Keratinocyte (primary cell): ENCODE data around the gene SPATA33. TPM values are rescaled to one million over a fixed set of nuclear protein-coding genes. Genes with fewer than 3 reads are reported as not detected.

Source experiments
- DNase-seq: peaks from one replicate; pipeline ENCODE4 v3.0.0-alpha.2; 2011; ENCODE audit warnings: low read depth, missing footprints, low spot score
- FAIRE-seq: peaks from 2 replicates; lab custom pipeline; 2011; peaks lifted over from hg19 to GRCh38; lab: Jason Lieb, UNC
- H2AFZ ChIP-seq: 2 replicates; pipeline ENCODE4 v1.6.0; 2012; ENCODE audit warnings: low read length, control low read depth, inconsistent platforms; ENCODE audit not compliant: control insufficient read depth
- H3K27ac ChIP-seq: 2 replicates; pipeline ENCODE4 v1.5.1; 2011; ENCODE audit warnings: low read length; ENCODE audit not compliant: control insufficient read depth, insufficient read depth
- H3K27me3 ChIP-seq: 3 replicates; pipeline ENCODE4 v1.6.0; 2011; ENCODE audit warnings: low read length; ENCODE audit not compliant: control insufficient read depth, insufficient read depth; ENCODE audit errors: extremely low read depth
- H3K36me3 ChIP-seq, 2 experiments: 2 replicates in 1 of 2; 3 replicates in 1 of 2; pipeline ENCODE4 v1.5.1; 2011; ENCODE audit warnings: low read length in 2 of 2, mild to moderate bottlenecking in 1 of 2; ENCODE audit not compliant: control insufficient read depth in 2 of 2, insufficient read depth in 2 of 2; ENCODE audit errors: extremely low read depth in 1 of 2
- H3K4me1 ChIP-seq: 3 replicates; pipeline ENCODE4 v1.5.1; 2011; ENCODE audit warnings: low read length; ENCODE audit not compliant: control insufficient read depth, insufficient read depth; ENCODE audit errors: extremely low read depth
- H3K4me2 ChIP-seq: 3 replicates; pipeline ENCODE4 v1.6.0; 2011; ENCODE audit warnings: low read depth, low read length; ENCODE audit not compliant: control insufficient read depth, insufficient read depth; ENCODE audit errors: extremely low read depth
- H3K4me3 ChIP-seq, 3 experiments: fragments of 200-600 bp in 1 of 3; sonication (generic) in 1 of 3; 2 replicates in 2 of 3; 3 replicates in 1 of 3; pipeline ENCODE4 v1.5.1; 2011 to 2016; ENCODE audit warnings: low read length in 3 of 3, mild to moderate bottlenecking in 3 of 3, control low read depth in 2 of 3, inconsistent platforms in 1 of 3, low read depth in 1 of 3, mixed read lengths in 1 of 3, mixed run types in 1 of 3, moderate library complexity in 1 of 3; ENCODE audit not compliant: control insufficient read depth in 2 of 3, insufficient read depth in 2 of 3; ENCODE audit errors: extremely low read depth in 1 of 3
- H3K79me2 ChIP-seq: 2 replicates; pipeline ENCODE4 v1.6.0; 2012; ENCODE audit warnings: low read length; ENCODE audit not compliant: control insufficient read depth, insufficient read depth
- H3K9ac ChIP-seq: 3 replicates; pipeline ENCODE4 v1.6.0; 2011; ENCODE audit warnings: low read length; ENCODE audit not compliant: control insufficient read depth, insufficient read depth; ENCODE audit errors: extremely low read depth
- H3K9me1 ChIP-seq: 3 replicates; pipeline ENCODE4 v1.6.0; 2011; ENCODE audit warnings: low read length; ENCODE audit not compliant: control insufficient read depth, insufficient read depth; ENCODE audit errors: extremely low read depth
- H3K9me3 ChIP-seq: 2 replicates; pipeline ENCODE4 v1.5.1; 2012; ENCODE audit warnings: low read depth, low read length; ENCODE audit not compliant: control insufficient read depth
- H4K20me1 ChIP-seq: 3 replicates; pipeline ENCODE4 v1.6.0; 2011; ENCODE audit warnings: low read length; ENCODE audit not compliant: control insufficient read depth, insufficient read depth; ENCODE audit errors: extremely low read depth
- EZH2 ChIP-seq: IDR thresholded peaks from one replicate; pipeline ENCODE4 v1.6.1; 2012; ENCODE audit warnings: inconsistent platforms, mild to moderate bottlenecking, low read length, moderate library complexity
- dilution Hi-C: fragments of 300-500 bp; cut with MboI; formaldehyde crosslinking; loops from one replicate; pipeline ENCODE4 v1.7.0; 2020; ENCODE audit warnings: low sequenced_read_pairs; ENCODE audit not compliant: extremely low pct_ligation_motif_present
- polyA plus RNA-seq, 5 experiments: library from polyadenylated mRNA; depleted of rRNA in 3 of 5; stranded (reverse) in 3 of 5; stranded (forward) in 1 of 5; unstranded in 1 of 5; fragments of >200 nt; gene quantifications; 1 replicate in 1 of 5; 2 replicates in 3 of 5; 3 replicates in 1 of 5; pipeline versions ENCODE4 v1.2.1 to v1.2.3, GENCODE V29; 2011 to 2012; ENCODE audit warnings: missing spikeins in 2 of 5, low read depth in 1 of 5, low replicate concordance in 1 of 5
- TF ChIP-seq, protein P1 (sequence below), 3 experiments: IDR thresholded peaks in 1 of 3; conservative IDR thresholded peaks in 1 of 3; optimal IDR thresholded peaks in 1 of 3; 2 replicates in 2 of 3; 3 replicates in 1 of 3; pipeline versions ENCODE3 to v1.5.1; 2011; ENCODE audit warnings: low read length in 3 of 3, mild to moderate bottlenecking in 3 of 3, moderate library complexity in 2 of 3, control low read depth in 1 of 3, inconsistent platforms in 1 of 3; ENCODE audit not compliant: insufficient read depth in 2 of 3; ENCODE audit errors: extremely low read depth in 1 of 3

Gene SPATA33
- polyA plus RNA-seq, 1 donor (not counting 4 experiments of a cell fraction or from before 2014, with no cell fraction given) = 5.3 TPM

DNA sequence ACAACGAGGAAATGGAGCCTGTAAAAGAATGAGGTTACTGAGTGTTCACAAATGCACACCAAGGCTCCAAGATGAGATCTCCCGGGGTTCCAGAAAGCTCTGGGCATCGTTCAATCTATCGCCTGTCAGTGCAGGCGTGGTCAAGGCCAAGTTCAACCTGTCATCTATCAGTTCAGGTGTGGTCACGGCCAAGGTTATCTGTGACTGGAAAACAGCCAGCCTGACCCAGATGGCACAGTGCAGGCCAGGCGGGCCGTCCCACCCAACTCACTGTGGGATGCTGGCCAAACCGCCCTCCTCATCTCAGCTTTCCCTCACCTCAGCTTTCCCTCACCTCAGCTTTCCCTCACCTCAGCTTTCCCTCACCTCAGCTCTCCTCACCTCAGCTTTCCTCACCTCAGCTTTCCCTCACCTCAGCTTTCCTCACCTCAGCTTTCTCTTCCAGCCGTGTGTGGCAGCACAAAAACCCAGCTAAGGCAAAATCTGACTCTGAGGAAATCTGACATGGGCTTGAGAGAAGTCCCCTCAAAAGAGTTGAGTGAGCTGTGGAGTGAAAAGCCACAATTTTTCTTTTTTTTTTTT, 2.5 kb upstream of the SPATA33 start:
- no peak for TF ChIP-seq EZH2
- TF ChIP-seq, protein P1, sequence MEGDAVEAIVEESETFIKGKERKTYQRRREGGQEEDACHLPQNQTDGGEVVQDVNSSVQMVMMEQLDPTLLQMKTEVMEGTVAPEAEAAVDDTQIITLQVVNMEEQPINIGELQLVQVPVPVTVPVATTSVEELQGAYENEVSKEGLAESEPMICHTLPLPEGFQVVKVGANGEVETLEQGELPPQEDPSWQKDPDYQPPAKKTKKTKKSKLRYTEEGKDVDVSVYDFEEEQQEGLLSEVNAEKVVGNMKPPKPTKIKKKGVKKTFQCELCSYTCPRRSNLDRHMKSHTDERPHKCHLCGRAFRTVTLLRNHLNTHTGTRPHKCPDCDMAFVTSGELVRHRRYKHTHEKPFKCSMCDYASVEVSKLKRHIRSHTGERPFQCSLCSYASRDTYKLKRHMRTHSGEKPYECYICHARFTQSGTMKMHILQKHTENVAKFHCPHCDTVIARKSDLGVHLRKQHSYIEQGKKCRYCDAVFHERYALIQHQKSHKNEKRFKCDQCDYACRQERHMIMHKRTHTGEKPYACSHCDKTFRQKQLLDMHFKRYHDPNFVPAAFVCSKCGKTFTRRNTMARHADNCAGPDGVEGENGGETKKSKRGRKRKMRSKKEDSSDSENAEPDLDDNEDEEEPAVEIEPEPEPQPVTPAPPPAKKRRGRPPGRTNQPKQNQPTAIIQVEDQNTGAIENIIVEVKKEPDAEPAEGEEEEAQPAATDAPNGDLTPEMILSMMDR (optimal IDR thresholded peaks at IDR 0.05 in 1 of 3, IDR thresholded peaks at IDR 0.05 in 1 of 3, conservative IDR thresholded peaks at IDR 0.05 in 1 of 3; ENCODE audit: extremely low read depth in 1 of 3, insufficient read depth in 2 of 3, low read length in 3 of 3) = no peak
- Histone ChIP-seq H3K27me3 (no peaks in the 10 kb centered on the region), H3K27ac (no peak overlapping the region), H3K79me2 (peaks cover 70% of the 10 kb centered on the region), H3K4me2 (no peak overlapping the region), H3K4me1 (peaks cover 13% of the 10 kb centered on the region), H3K9me3 (no peaks in the 10 kb centered on the region), H3K36me3 (peaks cover 12 to 20% of the 10 kb centered on the region in 2 experiments), H2AFZ (no peak overlapping the region), H3K4me3 (no peak overlapping the region), H4K20me1 (peaks cover 3% of the 10 kb centered on the region), H3K9ac (no peak overlapping the region), H3K9me1 (no peaks in the 10 kb centered on the region)
- dilution Hi-C loops = no loop called here
- no peak for FAIRE-seq
- DNase-seq = no peak

GRCh38 chr16:89656435-89657121, 1.1 kb upstream of the SPATA33 start:
- DNase-seq (no peak), FAIRE-seq (no peak)
- peak overlapping the region; percentile 78 to 99 (median 96) for H3K4me3 ChIP-seq
- dilution Hi-C loops = no loop called here
- TF ChIP-seq EZH2 = no peak
- TF ChIP-seq, protein P1 (optimal IDR thresholded peaks at IDR 0.05 in 1 of 3, IDR thresholded peaks at IDR 0.05 in 1 of 3, conservative IDR thresholded peaks at IDR 0.05 in 1 of 3; ENCODE audit: extremely low read depth in 1 of 3, insufficient read depth in 2 of 3, low read length in 3 of 3) = no peak
- H3K9me3 ChIP-seq = no peaks in the 10 kb centered on the region
- peak overlapping the region; percentile 70 for H3K27ac ChIP-seq
- peaks cover 15 to 31% of the 10 kb centered on the region in 2 experiments for H3K36me3 ChIP-seq
- H3K4me1 ChIP-seq = peaks cover 13% of the 10 kb centered on the region
- H2AFZ ChIP-seq = no peak overlapping the region
- peaks cover 3% of the 10 kb centered on the region for H4K20me1 ChIP-seq
- H3K27me3 ChIP-seq = no peaks in the 10 kb centered on the region
- H3K9ac ChIP-seq = peak overlapping the region; percentile 91
- H3K4me2 ChIP-seq = peak overlapping the region; percentile 86
- H3K79me2 ChIP-seq = peaks cover 72% of the 10 kb centered on the region
- H3K9me1 ChIP-seq = no peaks in the 10 kb centered on the region
